Ishikawa (cell line): ENCODE measurements around the gene NOX4.

Source experiments
- CEBPB ChIP-seq: IDR thresholded peaks from 2 replicates; pipeline ENCODE4 v1.6.1; 2012
- FOXM1 ChIP-seq: IDR thresholded peaks from 2 replicates; pipeline ENCODE4 v1.6.1; 2012; ENCODE audit warnings: low read depth, borderline replicate concordance
- RAD21 ChIP-seq: IDR thresholded peaks from 2 replicates; pipeline ENCODE4 v1.6.1; 2012; ENCODE audit warnings: low read depth
- TF ChIP-seq, protein P1 (sequence below): IDR thresholded peaks from 2 replicates; pipeline ENCODE4 v1.6.1; 2012; ENCODE audit warnings: low read depth, mild to moderate bottlenecking
- TF ChIP-seq, protein P2 (sequence below): IDR thresholded peaks from 2 replicates; pipeline ENCODE4 v1.6.1; 2012

DNA sequence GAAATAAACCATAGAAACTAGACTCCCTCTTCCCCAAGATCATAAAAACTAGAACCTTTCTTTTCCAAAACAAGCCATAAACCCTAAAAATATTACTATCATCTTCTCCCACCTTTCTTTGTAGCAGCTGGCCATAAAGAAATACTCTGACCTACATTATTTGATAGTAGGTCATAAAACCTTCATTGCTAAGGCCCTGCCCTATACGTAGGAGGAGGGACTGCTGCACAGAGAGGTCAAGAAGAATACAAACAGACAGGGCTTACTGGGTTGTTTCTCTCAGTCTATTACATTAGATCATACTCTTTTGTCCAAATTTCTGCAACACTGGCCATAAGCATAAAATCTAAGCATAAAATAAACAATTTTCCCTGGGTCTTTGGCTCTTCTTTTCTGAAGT is 212.0 kb downstream of the NOX4 start:
- TF ChIP-seq RAD21 (no peak), CEBPB (no peak), FOXM1 (no peak)
- TF ChIP-seq, protein P1, sequence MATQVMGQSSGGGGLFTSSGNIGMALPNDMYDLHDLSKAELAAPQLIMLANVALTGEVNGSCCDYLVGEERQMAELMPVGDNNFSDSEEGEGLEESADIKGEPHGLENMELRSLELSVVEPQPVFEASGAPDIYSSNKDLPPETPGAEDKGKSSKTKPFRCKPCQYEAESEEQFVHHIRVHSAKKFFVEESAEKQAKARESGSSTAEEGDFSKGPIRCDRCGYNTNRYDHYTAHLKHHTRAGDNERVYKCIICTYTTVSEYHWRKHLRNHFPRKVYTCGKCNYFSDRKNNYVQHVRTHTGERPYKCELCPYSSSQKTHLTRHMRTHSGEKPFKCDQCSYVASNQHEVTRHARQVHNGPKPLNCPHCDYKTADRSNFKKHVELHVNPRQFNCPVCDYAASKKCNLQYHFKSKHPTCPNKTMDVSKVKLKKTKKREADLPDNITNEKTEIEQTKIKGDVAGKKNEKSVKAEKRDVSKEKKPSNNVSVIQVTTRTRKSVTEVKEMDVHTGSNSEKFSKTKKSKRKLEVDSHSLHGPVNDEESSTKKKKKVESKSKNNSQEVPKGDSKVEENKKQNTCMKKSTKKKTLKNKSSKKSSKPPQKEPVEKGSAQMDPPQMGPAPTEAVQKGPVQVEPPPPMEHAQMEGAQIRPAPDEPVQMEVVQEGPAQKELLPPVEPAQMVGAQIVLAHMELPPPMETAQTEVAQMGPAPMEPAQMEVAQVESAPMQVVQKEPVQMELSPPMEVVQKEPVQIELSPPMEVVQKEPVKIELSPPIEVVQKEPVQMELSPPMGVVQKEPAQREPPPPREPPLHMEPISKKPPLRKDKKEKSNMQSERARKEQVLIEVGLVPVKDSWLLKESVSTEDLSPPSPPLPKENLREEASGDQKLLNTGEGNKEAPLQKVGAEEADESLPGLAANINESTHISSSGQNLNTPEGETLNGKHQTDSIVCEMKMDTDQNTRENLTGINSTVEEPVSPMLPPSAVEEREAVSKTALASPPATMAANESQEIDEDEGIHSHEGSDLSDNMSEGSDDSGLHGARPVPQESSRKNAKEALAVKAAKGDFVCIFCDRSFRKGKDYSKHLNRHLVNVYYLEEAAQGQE, result no peak
- TF ChIP-seq, protein P2, sequence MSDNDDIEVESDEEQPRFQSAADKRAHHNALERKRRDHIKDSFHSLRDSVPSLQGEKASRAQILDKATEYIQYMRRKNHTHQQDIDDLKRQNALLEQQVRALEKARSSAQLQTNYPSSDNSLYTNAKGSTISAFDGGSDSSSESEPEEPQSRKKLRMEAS, result no peak
